GM12878 (cell line): ENCODE results near the gene N4BP2. TPM values are rescaled to one million over a fixed set of nuclear protein-coding genes. Genes with fewer than 3 reads are reported as not detected.

Source experiments
- ATAC-seq: fragments of 200-7000 bp; cut with Tn5 transposase; 3 replicates; pipeline ENCODE4 v1.9.1; 2020; ENCODE audit warnings: mild to moderate bottlenecking, moderate library complexity
- BruUV-seq: library from RNA; stranded (reverse); fragments of 400-500 nt; replicated peaks from 2 replicates; lab custom pipeline; 2021; lab: Mats Ljungman, UMichigan
- CTCF ChIA-PET: fragments of 300-600 bp; sonication (Branson Sonifier 250); formaldehyde crosslinking; extraction: SDS; loops from one replicate; lab custom pipeline; 2021; ENCODE audit warnings: inconsistent platforms; lab: Yijun Ruan, JAX
- POLR2A ChIA-PET: fragments of 350-600 bp; formaldehyde crosslinking; extraction: SDS; loops from one replicate; lab custom pipeline; 2021; ENCODE audit warnings: inconsistent platforms; lab: Charles Lee
- RAD21 ChIA-PET: fragments of 300-600 bp; sonication (Branson Sonifier 250); formaldehyde crosslinking; loops from one replicate; lab custom pipeline; 2023; ENCODE audit warnings: antibody characterized with exemption; ENCODE audit not compliant: unreplicated experiment; lab: Charles Lee
- SMC1A ChIA-PET: fragments of 300-600 bp; sonication (Branson Sonifier 250); formaldehyde crosslinking; loops from one replicate; lab custom pipeline; 2023; ENCODE audit not compliant: unreplicated experiment, uncharacterized antibody; lab: Charles Lee
- DNase-seq: peaks from one replicate; pipeline ENCODE4 v3.0.0-alpha.2; 2011; ENCODE audit warnings: low read depth, low spot score
- FAIRE-seq: peaks from 3 replicates; lab custom pipeline; 2011; peaks lifted over from hg19 to GRCh38; lab: Jason Lieb, UNC
- H2AFZ ChIP-seq: 2 replicates; pipeline ENCODE4 v1.6.0; 2011; ENCODE audit warnings: low read depth, low read length, control low read depth; ENCODE audit not compliant: control insufficient read depth
- H3K27ac ChIP-seq: 2 replicates; pipeline ENCODE4 v1.5.1; 2011; ENCODE audit warnings: control low read depth; ENCODE audit not compliant: control insufficient read depth, insufficient read depth
- H3K27me3 ChIP-seq, 2 experiments: replicated peaks in 1 of 2; 2 replicates each; pipeline versions ENCODE4 v1.6.0 to v1.6.1; 2011; ENCODE audit warnings: low read length in 1 of 2; ENCODE audit not compliant: control insufficient read depth in 2 of 2, insufficient read depth in 2 of 2
- H3K36me3 ChIP-seq, 2 experiments: 2 replicates each; pipeline ENCODE4 v1.5.1; 2011; ENCODE audit warnings: low read length in 1 of 2; ENCODE audit not compliant: control insufficient read depth in 2 of 2, insufficient read depth in 2 of 2
- H3K4me1 ChIP-seq: 2 replicates; pipeline ENCODE4 v1.6.1; 2011; ENCODE audit warnings: mild to moderate bottlenecking, low read length, moderate library complexity, mixed read lengths; ENCODE audit not compliant: control insufficient read depth, insufficient read depth
- H3K4me2 ChIP-seq: 2 replicates; pipeline ENCODE4 v1.6.0; 2011; ENCODE audit warnings: control low read depth; ENCODE audit not compliant: control insufficient read depth, insufficient read depth
- H3K4me3 ChIP-seq: fragments of 200-600 bp; sonication (generic); 2 replicates; pipeline ENCODE4 v1.5.1; 2016
- H3K79me2 ChIP-seq: 2 replicates; pipeline ENCODE4 v1.6.0; 2011; ENCODE audit warnings: low read length; ENCODE audit not compliant: control insufficient read depth, insufficient read depth
- H3K9ac ChIP-seq: 2 replicates; pipeline ENCODE4 v1.8.0; 2011; ENCODE audit warnings: low read length, control low read depth, mixed read lengths; ENCODE audit not compliant: control insufficient read depth, insufficient read depth
- H3K9me3 ChIP-seq: replicated peaks from 3 replicates; pipeline ENCODE4 v1.5.1; 2011; ENCODE audit warnings: mild to moderate bottlenecking, low read length; ENCODE audit not compliant: control insufficient read depth, insufficient read depth
- H4K20me1 ChIP-seq: 2 replicates; pipeline ENCODE4 v1.6.0; 2011; ENCODE audit not compliant: control insufficient read depth, insufficient read depth
- MEF2A ChIP-seq: IDR thresholded peaks from 2 replicates; pipeline ENCODE4 v1.6.1; 2011; ENCODE audit warnings: low read depth, mild to moderate bottlenecking, low read length, moderate library complexity; ENCODE audit not compliant: insufficient read depth
- MYB ChIP-seq: fragments of 150-350 bp; IDR thresholded peaks from 2 replicates; pipeline ENCODE4 v1.6.1; 2014; ENCODE audit warnings: mild to moderate bottlenecking, low read depth, low read length, borderline replicate concordance
- SUPT20H ChIP-seq: IDR thresholded peaks from 2 replicates; pipeline ENCODE4 v1.6.1; 2011; ENCODE audit warnings: low read depth, mild to moderate bottlenecking, low read length, moderate library complexity, borderline replicate concordance; ENCODE audit not compliant: control insufficient read depth
- YBX1 ChIP-seq: fragments of 450-650 bp; IDR thresholded peaks from 2 replicates; pipeline ENCODE4 v1.6.1; 2016; ENCODE audit warnings: antibody characterized with exemption
- ZSCAN29 ChIP-seq: fragments of 450-650 bp; IDR thresholded peaks from 2 replicates; pipeline ENCODE4 v1.6.1; 2017; ENCODE audit warnings: mild to moderate bottlenecking, moderate library complexity
- WGBS: methylation state at CpG from one replicate; pipeline ENCODE4 v1.1.6; 2016; ENCODE audit warnings: low lambda C conversion rate; ENCODE audit not compliant: insufficient replicate concordance, insufficient coverage; ENCODE audit errors: missing lambda C conversion rate; 5-methylcytosine and 5-hydroxymethylcytosine counted together
- in situ Hi-C: fragments of 300-500 bp; cut with MboI; formaldehyde crosslinking; loops from 9 replicates; pipeline ENCODE4 v1.14.3; 2018; ENCODE audit warnings: mixed read lengths
- intact Hi-C: fragments of 100-400 bp; cut with micrococcal nuclease; formaldehyde crosslinking; loops from one replicate; pipeline ENCODE4 v1.14.2; 2022; ENCODE audit not compliant: unreplicated experiment
- polyA plus RNA-seq, 11 experiments: library from polyadenylated mRNA; depleted of rRNA in 4 of 11; unstranded in 6 of 11; stranded (reverse) in 5 of 11; fragments of >200 nt; fragmentation: Nextera tagmentation in 4 of 11; fragmentation: Illumina TruSeq in 1 of 11; extraction: Ambion mirVana in 4 of 11; extraction: Trizol in 1 of 11; gene quantifications; 1 replicate in 1 of 11; 2 replicates in 10 of 11; pipeline versions ENCODE4 v1.2.1 to v1.2.3, GENCODE V29; 2011 to 2016; ENCODE audit warnings: inconsistent platforms in 2 of 11, missing spikeins in 2 of 11, low read depth in 1 of 11
- total RNA-seq, 4 experiments: library from RNA; depleted of rRNA in 3 of 4; stranded (reverse); fragments of >200 nt in 3 of 4; fragmentation: Illumina TruSeq in 1 of 4; extraction: Trizol in 1 of 4; gene quantifications; 2 replicates each; pipeline versions ENCODE4 v1.2.1 to v1.2.3, GENCODE V29; 2013 to 2021
- TF ChIP-seq, protein P1 (sequence below): IDR thresholded peaks from 2 replicates; pipeline ENCODE4 v1.6.1; 2012; ENCODE audit warnings: low read length, inconsistent platforms
- TF ChIP-seq, protein P2 (sequence below): fragments of 450-650 bp; IDR thresholded peaks from 2 replicates; pipeline ENCODE4 v1.6.1; 2016; ENCODE audit warnings: mild to moderate bottlenecking, moderate library complexity, borderline replicate concordance
- TF ChIP-seq, protein P3 (sequence below): fragments of 450-650 bp; IDR thresholded peaks from 2 replicates; pipeline ENCODE4 v1.6.1; 2016; ENCODE audit warnings: mild to moderate bottlenecking

Gene N4BP2
- total and polyA plus RNA-seq, 10 of the 15 experiments (the other 5 are each of a cell fraction or from before 2014, with no cell fraction given) = 2.3 to 18.7 (median 10.0) TPM

DNA sequence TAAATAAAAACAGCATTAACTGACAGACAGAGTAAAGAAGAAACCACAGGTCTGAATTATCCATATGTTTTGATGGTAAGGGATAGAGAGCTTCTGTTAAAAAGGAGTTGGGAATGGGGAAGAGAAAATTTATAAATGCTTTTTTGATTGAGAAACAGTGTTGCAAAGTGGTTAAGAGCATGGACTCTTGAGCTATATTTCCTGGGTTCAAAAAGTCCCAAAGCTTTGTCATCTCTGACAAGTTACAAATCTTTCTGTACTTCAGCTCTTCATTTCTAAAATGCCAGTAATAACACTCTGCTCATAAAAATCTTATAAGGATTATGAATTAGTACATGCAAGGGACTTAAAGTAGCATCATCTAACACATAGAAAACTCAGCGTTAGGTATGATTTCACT lies 62.2 kb downstream of the N4BP2 start:
- Histone ChIP-seq H3K79me2 (no peaks in the 10 kb centered on the region), H4K20me1 (no peaks in the 10 kb centered on the region), H3K27ac (no peak overlapping the region), H3K36me3 (no peaks in the 10 kb centered on the region), H3K4me2 (no peak overlapping the region), H2AFZ (no peak overlapping the region), H3K9ac (no peak overlapping the region), H3K4me3 (no peak overlapping the region), H3K4me1 (no peaks in the 10 kb centered on the region), H3K9me3 (no peaks in the 10 kb centered on the region), H3K27me3 (no peaks in the 10 kb centered on the region)
- FAIRE-seq (no peak), DNase-seq (no peak), ATAC-seq (no peak)
- intact Hi-C loops (no loop called here), in situ Hi-C loops (no loop called here)
- ChIA-PET RAD21 (interaction anchor here (1.2 kb wide), 1 partner anchor 61 kb away, joined by 3 read pairs; no protein-coding TSS in a partner anchor), SMC1A (interaction anchor here (0.7 to 2.2 kb wide), 5 partner anchors 12 to 215 kb away, joined by 3 to 9 read pairs (median 4); no protein-coding TSS in a partner anchor), POLR2A (interaction anchor here (1.5 to 2.3 kb wide), 2 partner anchors 12 to 13 kb away, joined by 3 to 7 read pairs; no protein-coding TSS in a partner anchor), CTCF (interaction anchor here (1.0 kb wide), 1 partner anchor 206 kb away, joined by 3 read pairs; no protein-coding TSS in a partner anchor)
- TF ChIP-seq YBX1 = no peak
- no peak for TF ChIP-seq SUPT20H
- no peak for TF ChIP-seq ZSCAN29
- TF ChIP-seq MEF2A = no peak
- no peak for TF ChIP-seq MYB
- TF ChIP-seq, protein P1, sequence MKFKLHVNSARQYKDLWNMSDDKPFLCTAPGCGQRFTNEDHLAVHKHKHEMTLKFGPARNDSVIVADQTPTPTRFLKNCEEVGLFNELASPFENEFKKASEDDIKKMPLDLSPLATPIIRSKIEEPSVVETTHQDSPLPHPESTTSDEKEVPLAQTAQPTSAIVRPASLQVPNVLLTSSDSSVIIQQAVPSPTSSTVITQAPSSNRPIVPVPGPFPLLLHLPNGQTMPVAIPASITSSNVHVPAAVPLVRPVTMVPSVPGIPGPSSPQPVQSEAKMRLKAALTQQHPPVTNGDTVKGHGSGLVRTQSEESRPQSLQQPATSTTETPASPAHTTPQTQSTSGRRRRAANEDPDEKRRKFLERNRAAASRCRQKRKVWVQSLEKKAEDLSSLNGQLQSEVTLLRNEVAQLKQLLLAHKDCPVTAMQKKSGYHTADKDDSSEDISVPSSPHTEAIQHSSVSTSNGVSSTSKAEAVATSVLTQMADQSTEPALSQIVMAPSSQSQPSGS = no peak
- TF ChIP-seq, protein P2, sequence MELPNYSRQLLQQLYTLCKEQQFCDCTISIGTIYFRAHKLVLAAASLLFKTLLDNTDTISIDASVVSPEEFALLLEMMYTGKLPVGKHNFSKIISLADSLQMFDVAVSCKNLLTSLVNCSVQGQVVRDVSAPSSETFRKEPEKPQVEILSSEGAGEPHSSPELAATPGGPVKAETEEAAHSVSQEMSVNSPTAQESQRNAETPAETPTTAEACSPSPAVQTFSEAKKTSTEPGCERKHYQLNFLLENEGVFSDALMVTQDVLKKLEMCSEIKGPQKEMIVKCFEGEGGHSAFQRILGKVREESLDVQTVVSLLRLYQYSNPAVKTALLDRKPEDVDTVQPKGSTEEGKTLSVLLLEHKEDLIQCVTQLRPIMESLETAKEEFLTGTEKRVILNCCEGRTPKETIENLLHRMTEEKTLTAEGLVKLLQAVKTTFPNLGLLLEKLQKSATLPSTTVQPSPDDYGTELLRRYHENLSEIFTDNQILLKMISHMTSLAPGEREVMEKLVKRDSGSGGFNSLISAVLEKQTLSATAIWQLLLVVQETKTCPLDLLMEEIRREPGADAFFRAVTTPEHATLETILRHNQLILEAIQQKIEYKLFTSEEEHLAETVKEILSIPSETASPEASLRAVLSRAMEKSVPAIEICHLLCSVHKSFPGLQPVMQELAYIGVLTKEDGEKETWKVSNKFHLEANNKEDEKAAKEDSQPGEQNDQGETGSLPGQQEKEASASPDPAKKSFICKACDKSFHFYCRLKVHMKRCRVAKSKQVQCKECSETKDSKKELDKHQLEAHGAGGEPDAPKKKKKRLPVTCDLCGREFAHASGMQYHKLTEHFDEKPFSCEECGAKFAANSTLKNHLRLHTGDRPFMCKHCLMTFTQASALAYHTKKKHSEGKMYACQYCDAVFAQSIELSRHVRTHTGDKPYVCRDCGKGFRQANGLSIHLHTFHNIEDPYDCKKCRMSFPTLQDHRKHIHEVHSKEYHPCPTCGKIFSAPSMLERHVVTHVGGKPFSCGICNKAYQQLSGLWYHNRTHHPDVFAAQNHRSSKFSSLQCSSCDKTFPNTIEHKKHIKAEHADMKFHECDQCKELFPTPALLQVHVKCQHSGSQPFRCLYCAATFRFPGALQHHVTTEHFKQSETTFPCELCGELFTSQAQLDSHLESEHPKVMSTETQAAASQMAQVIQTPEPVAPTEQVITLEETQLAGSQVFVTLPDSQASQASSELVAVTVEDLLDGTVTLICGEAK = no peak
- TF ChIP-seq, protein P3, sequence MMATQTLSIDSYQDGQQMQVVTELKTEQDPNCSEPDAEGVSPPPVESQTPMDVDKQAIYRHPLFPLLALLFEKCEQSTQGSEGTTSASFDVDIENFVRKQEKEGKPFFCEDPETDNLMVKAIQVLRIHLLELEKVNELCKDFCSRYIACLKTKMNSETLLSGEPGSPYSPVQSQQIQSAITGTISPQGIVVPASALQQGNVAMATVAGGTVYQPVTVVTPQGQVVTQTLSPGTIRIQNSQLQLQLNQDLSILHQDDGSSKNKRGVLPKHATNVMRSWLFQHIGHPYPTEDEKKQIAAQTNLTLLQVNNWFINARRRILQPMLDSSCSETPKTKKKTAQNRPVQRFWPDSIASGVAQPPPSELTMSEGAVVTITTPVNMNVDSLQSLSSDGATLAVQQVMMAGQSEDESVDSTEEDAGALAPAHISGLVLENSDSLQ = no peak
- WGBS = 100% methylated on average over 1 of the region's 1 CpG
- no TSS peak for BruUV-seq
